Epithelial cell of esophagus (primary cell): ENCODE data around the gene ZNF280B.

Source experiments
- DNase-seq: peaks from one replicate; pipeline ENCODE4 v3.0.0; 2010; ENCODE audit warnings: low read depth
- H3K4me3 ChIP-seq: 2 replicates; pipeline ENCODE4 v1.5.1; 2011; ENCODE audit warnings: mild to moderate bottlenecking, low read length, control low read depth
- CTCF ChIP-seq: IDR thresholded peaks from 2 replicates; pipeline ENCODE4 v1.5.1; 2011; ENCODE audit warnings: low read depth, mild to moderate bottlenecking, low read length, control low read depth, inconsistent platforms; ENCODE audit not compliant: insufficient read depth; ENCODE audit errors: missing control alignments

ZNF280B gene

GRCh38 chr22:22546490-22546889 is 37.9 kb upstream of the ZNF280B start:
- no peak overlapping the region for H3K4me3 ChIP-seq
- peak; percentile 5 for DNase-seq
- no peak for TF ChIP-seq CTCF

GRCh38 chr22:22545084-22545483 is 36.5 kb upstream of the ZNF280B start:
- TF ChIP-seq CTCF, result no peak
- no peak overlapping the region for H3K4me3 ChIP-seq

GRCh38 chr22:22538226-22538989 is 29.9 kb upstream of the ZNF280B start:
- TF ChIP-seq CTCF, result no peak
- DNase-seq, result no peak
- H3K4me3 ChIP-seq, result no peak overlapping the region

More at GRCh38 chr22:22545084-22545483, 36.5 kb upstream of the ZNF280B start:
- no peak for DNase-seq

GRCh38 chr22:22536916-22537315 is 28.4 kb upstream of the ZNF280B start:
- TF ChIP-seq CTCF, result no peak
- DNase-seq, result no peak
- H3K4me3 ChIP-seq, result no peak overlapping the region

DNA sequence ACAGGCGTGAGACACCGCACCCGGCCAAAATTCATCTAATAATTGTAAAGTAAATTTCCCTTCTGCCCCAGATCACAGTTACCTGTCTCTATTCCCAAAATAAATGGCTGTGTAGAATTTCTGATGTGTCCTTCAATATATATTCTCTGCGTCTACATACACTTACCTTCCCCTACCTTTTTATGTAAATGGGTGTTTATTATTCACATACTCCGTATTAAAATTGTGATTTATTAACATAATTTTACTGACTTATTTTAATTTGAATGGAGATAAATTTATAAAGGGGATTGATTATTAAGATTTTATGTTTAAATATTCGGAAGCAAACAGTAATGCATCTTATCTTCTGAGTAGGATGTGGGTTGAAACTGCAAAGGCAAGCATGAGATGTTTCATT is 28.0 kb upstream of the ZNF280B start:
- no peak for TF ChIP-seq CTCF
- H3K4me3 ChIP-seq, result no peak overlapping the region
- DNase-seq, result no peak

DNA sequence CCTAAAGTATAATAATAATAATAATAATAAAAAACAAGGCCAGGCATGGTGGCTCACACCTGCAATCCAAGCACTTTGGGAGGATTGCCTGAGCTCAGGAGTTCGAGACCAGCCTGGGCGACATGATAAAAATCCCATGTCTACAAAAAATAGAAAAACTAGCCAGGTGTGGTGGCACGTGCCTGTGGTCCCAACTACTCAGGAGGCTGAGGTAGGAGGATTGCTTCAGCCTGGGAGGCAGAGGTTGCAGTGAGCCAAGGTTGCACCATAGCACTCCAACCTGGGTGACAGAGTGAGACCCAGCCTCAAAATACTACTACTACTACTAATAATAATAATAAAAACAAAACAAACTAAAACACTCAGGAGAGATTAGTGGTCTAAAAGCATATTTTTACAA is 27.1 kb upstream of the ZNF280B start:
- no peak for DNase-seq
- TF ChIP-seq CTCF, result no peak
- no peak overlapping the region for H3K4me3 ChIP-seq
